ENCODE measurements around the gene RPGRIP1L.

- TF ChIP-seq CTCF (IDR thresholded peaks at IDR 0.05 in 2 of 3, conservative IDR thresholded peaks at IDR 0.05 in 1 of 3; ENCODE audit: insufficient read depth in 2 of 3, low read depth in 1 of 3, low read length in 3 of 3) (no peak), MED1 (CRISPR knock-in tag; IDR thresholded peaks at IDR 0.05; ENCODE audit: borderline replicate concordance) (no peak), MXI1 (IDR thresholded peaks at IDR 0.05; ENCODE audit: low read depth, low read length) (no peak), E2F1 (CRISPR knock-in tag; IDR thresholded peaks at IDR 0.05) (no peak), PHF8 (IDR thresholded peaks at IDR 0.05; ENCODE audit: borderline replicate concordance, low read length) (no peak), FOXA1 (IDR thresholded peaks at IDR 0.05; ENCODE audit: borderline replicate concordance) (no peak), ZKSCAN8 (CRISPR knock-in tag; IDR thresholded peaks at IDR 0.05) (no peak), ZNF12 (CRISPR knock-in tag; IDR thresholded peaks at IDR 0.05) (no peak), CREB1 (IDR thresholded peaks at IDR 0.05) (no peak), CREB1 (CRISPR knock-in tag; IDR thresholded peaks at IDR 0.05) (no peak), RCOR1 (IDR thresholded peaks at IDR 0.05; ENCODE audit: borderline replicate concordance in 1 of 2, low read depth in 2 of 2, low read length in 2 of 2) (no peak), ATF2 (CRISPR knock-in tag; IDR thresholded peaks at IDR 0.05) (no peak), TAF7 (tag; IDR thresholded peaks at IDR 0.05) (no peak)
Measured at GRCh38 chr16:53672461-53672860, 31.2 kb downstream of the RPGRIP1L start.
